ENCODE measurements around the gene STAU1.

The STAU1 gene

GRCh38 chr20:49132995-49133478 lies 55.1 kb downstream of the STAU1 start:
- Histone ChIP-seq H3K27ac (ENCODE audit: extremely low read depth, low read depth, low read length) (no peak overlapping the region), H3K4me1 (ENCODE audit: control insufficient read depth, insufficient read depth, low read length) (no peaks in the 10 kb centered on the region), H3K36me3 (ENCODE audit: control insufficient read depth in 2 of 2, insufficient read depth in 1 of 2, low read length in 2 of 2) (peaks cover 13 to 57% of the 10 kb centered on the region in 2 experiments; a peak in 2 of 3 replicates), H3K9me3 (ENCODE audit: control insufficient read depth, insufficient read depth, low read depth, low read length) (no peaks in the 10 kb centered on the region), H3K4me3 (ENCODE audit: low read depth, low read length) (no peak overlapping the region)
- ChIA-PET CTCF (interaction anchor here (0.7 to 4.8 kb wide), 29 partner anchors 9 to 190 kb away, joined by 3 to 101 read pairs (median 4); partner anchors contain the start of gene DDX27), POLR2A (interaction anchor here (1.1 to 1.5 kb wide), 2 partner anchors 83 to 86 kb away, joined by 3 read pairs; partner anchors contain the start of gene DDX27)
- TF ChIP-seq GLI4 (tag by site-specific recombination; IDR thresholded peaks at IDR 0.05) (no peak), RBAK (tag by site-specific recombination; IDR thresholded peaks at IDR 0.05) (no peak), ZBTB17 (tag by site-specific recombination; IDR thresholded peaks at IDR 0.05) (peak; percentile 55), ZNF391 (tag by site-specific recombination; IDR thresholded peaks at IDR 0.05; ENCODE audit: borderline replicate concordance, low read depth) (no peak), ZNF707 (tag by site-specific recombination; IDR thresholded peaks at IDR 0.05) (no peak), ZNF600 (tag by site-specific recombination; IDR thresholded peaks at IDR 0.05) (peak; percentile 90), PRDM1 (tag by site-specific recombination; IDR thresholded peaks at IDR 0.05) (peak; percentile 30; the same call in 1 of the 2 replicates), INSM2 (tag by site-specific recombination; IDR thresholded peaks at IDR 0.05) (peak; percentile 68), ZNF654 (tag by site-specific recombination; IDR thresholded peaks at IDR 0.05; ENCODE audit: low read depth) (peak; percentile 82), ZNF561 (tag by site-specific recombination; IDR thresholded peaks at IDR 0.05; ENCODE audit: borderline replicate concordance) (peak; percentile 46; the same call in 1 of the 2 replicates)

GRCh38 chr20:49123982-49124381 lies 64.2 kb downstream of the STAU1 start:
- Histone ChIP-seq H3K4me1 (ENCODE audit: control insufficient read depth, insufficient read depth, low read length) (no peaks in the 10 kb centered on the region), H3K9me3 (ENCODE audit: control insufficient read depth, insufficient read depth, low read depth, low read length) (no peaks in the 10 kb centered on the region), H3K27ac (ENCODE audit: extremely low read depth, low read depth, low read length) (no peak overlapping the region), H3K4me3 (ENCODE audit: low read depth, low read length) (no peak overlapping the region), H3K36me3 (ENCODE audit: control insufficient read depth in 2 of 2, insufficient read depth in 1 of 2, low read length in 2 of 2) (peaks cover 33 to 65% of the 10 kb centered on the region in 2 experiments)
- TF ChIP-seq ZIC2 (tag by site-specific recombination; IDR thresholded peaks at IDR 0.05), result no peak
- no peak for TF ChIP-seq ZNF366 (tag by site-specific recombination; conservative IDR thresholded peaks at IDR 0.05)
- no peak for TF ChIP-seq AEBP2 (tag by site-specific recombination; IDR thresholded peaks at IDR 0.05; ENCODE audit: borderline replicate concordance)
- TF ChIP-seq ZNF10 (tag by site-specific recombination; IDR thresholded peaks at IDR 0.05), result no peak
- TF ChIP-seq ZBTB7A (tag by site-specific recombination; IDR thresholded peaks at IDR 0.05; ENCODE audit: low read depth), result no peak
- no peak for TF ChIP-seq KLF1 (tag by site-specific recombination; IDR thresholded peaks at IDR 0.05)
- TF ChIP-seq TRIM28 (IDR thresholded peaks at IDR 0.05; ENCODE audit: borderline replicate concordance, low read length), result no peak
- TF ChIP-seq ZNF433 (tag by site-specific recombination; IDR thresholded peaks at IDR 0.05; ENCODE audit: low read depth), result no peak
- no peak for TF ChIP-seq ZNF704 (tag by site-specific recombination; IDR thresholded peaks at IDR 0.05)
- TF ChIP-seq ZNF660 (tag by site-specific recombination; IDR thresholded peaks at IDR 0.05), result no peak
- TF ChIP-seq ZNF175 (tag by site-specific recombination; IDR thresholded peaks at IDR 0.05), result no peak
- no peak for TF ChIP-seq ZNF23 (tag by site-specific recombination; IDR thresholded peaks at IDR 0.05; ENCODE audit: borderline replicate concordance)
- TF ChIP-seq PRDM10 (tag by site-specific recombination; IDR thresholded peaks at IDR 0.05), result no peak
- TF ChIP-seq ZNF133 (tag by site-specific recombination; IDR thresholded peaks at IDR 0.05), result no peak
- TF ChIP-seq ZNF19 (tag by site-specific recombination; IDR thresholded peaks at IDR 0.05; ENCODE audit: low read depth), result no peak
- TF ChIP-seq ZNF596 (tag by site-specific recombination; IDR thresholded peaks at IDR 0.05), result no peak
- TF ChIP-seq ZNF174 (tag by site-specific recombination; IDR thresholded peaks at IDR 0.05), result no peak
- TF ChIP-seq ZNF48 (tag by site-specific recombination; IDR thresholded peaks at IDR 0.05), result no peak
- ChIA-PET POLR2A (interaction anchor here (0.6 kb wide), 1 partner anchor 95 kb away, joined by 8 read pairs; the partner anchor contains the start of gene DDX27), CTCF (interaction anchor here (0.6 to 1.0 kb wide), 2 partner anchors 9 to 55 kb away, joined by 3 to 10 read pairs; no protein-coding TSS in a partner anchor)
